Femur (tissue), 1 donor: ENCODE results near the gene PDGFB.

ENCODE experiments used
- DNase-seq: peaks from one replicate; pipeline ENCODE4 v3.0.0-alpha.2; 2017

PDGFB gene

DNA sequence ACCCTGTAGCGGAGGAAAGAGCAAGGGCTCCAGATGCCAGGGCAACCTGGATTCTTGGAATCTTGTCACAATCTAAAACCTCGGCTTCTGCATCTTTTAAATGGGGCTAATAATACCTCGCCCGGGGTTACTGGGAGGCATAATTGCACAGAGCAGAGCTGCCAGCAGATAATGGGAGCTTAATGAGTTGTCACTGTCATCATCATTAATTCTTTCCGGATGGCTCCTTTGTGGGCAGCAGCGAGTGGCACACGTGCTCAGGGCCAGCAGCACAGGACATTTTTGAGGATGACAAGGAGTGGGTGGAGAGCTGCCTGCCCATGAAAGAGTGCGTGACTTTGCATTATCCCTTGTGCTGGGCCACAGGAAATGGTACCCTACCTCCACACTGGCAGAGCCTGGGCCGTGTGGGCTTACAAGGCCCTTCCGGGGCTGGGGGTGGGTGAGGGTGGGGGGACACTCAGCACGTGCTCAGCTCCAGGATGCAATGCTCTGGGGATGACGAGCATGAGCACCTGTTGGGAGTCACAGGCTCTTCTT is 5.7 kb downstream of the PDGFB start:
- no peak for DNase-seq

DNA sequence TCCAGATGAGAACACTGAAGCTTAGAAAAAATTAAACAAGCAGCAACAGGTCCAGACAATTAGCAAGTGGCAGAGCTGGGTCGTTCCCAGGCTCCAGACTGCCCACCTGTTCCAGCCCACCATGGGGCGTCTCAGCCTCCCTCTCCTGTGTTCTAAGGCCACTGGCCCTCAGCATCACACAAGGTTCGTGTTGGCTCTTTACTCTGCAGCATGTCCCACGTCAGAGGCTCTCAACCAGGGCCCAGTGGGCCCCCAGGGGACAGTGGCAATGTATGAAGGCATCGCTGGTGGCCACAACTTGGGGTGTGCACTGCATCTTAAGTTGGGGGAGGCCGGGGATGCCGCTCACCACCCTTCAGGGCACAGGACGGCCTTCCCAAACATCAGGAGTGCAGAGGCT is 6.2 kb downstream of the PDGFB start:
- no peak for DNase-seq

DNA sequence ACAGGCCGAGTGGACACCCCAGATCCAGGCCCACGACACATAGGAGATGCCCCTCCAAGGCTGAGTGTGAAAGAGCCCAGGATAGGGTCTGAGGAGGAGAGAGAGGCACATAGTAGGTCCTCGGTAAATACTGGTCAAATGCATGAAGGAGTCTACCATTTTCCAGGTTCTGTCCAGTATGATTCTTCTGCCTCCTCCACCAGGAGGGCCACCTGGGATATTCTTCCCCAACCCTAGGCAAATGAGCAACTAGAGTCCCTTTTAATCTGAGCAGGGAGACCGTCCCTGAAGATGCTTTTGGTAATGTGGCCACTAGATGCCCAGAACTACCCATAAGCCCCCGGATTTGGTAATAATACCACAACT is 6.7 kb downstream of the PDGFB start:
- no peak for DNase-seq

DNA sequence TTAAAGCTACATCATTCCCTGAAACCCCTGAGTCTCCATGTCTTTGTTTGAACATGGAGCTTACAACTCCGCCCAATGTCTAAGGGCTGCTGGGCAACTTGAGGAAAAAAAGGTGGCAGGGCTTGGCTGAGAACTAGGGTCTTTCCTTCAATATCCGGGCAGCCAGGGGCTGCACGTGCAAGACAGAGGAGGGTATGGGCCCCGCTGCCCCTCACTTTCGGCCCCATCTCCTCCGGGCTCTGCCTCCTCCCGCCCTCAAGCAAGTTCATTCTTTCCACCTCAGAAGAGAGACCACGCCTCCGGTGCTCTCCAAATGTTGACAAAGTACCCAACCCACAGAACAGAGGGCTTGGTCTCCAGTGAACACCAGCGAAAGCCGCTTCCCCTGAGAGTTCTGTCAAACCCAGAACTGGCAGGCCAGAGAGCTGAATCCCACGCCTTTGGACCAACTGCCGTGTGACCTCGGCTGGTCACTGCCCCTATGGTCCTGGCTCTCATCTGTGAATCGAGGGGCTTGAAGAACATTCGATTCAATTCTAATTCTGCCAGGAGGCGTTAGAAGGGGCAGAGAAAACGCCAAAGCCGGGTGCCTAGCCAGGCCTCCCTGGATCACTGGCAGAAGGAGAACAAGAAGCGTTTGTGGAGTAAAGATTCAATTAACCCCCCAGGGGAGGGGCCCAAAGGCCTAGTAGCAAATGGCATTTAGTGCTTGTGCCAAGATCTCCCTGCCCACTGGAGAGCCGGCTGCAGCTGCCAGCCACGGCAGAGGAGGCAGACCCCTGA is 7.3 kb downstream of the PDGFB start:
- DNase-seq, result no peak

DNA sequence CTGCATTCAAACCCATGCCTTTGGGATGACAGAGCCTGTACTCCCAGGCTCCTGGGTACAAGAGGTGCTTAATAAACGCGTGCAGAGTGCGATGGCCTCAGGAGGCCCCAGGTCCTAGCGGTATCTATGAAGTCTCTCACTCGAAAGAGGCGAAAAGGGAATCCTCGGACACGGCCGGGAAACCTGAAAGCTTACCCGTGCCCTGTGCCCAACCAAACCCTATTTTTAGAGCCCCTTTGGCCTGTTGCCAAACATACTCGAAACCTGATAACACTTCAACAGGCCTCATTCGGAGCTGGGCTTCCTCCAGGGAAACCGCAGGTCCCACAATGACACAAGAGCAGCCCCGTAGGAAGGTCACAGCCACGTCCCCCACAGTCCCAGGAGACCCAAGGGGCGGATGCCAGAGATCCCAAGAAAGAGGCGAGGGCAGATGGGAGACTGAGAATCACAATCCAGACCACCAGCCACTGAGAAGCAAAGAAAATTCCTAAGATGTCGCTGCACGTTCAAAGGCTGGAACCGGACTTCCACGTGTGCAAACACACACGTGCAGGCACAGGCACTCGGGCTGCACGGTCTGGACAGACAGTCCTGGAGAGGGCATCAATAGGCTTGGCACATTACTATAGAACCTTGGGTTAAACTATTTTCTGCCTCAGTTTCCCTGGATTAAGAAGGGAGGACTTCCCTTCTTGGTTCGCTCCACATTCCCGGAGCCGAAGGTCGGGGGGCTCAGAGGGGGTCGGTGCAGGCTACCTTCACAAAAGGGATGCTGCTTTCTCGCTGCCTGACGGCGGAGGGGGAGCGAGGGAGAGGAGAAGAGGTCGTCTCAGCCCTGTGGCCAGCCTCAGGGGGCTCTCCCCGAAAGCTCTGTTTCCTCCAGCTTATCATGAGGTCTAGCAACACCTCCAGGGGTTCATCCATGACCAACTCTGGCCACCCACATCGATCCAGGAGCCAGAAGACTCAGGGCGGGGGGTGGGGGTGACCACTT is 8.2 kb downstream of the PDGFB start:
- peak; percentile 80 for DNase-seq

DNA sequence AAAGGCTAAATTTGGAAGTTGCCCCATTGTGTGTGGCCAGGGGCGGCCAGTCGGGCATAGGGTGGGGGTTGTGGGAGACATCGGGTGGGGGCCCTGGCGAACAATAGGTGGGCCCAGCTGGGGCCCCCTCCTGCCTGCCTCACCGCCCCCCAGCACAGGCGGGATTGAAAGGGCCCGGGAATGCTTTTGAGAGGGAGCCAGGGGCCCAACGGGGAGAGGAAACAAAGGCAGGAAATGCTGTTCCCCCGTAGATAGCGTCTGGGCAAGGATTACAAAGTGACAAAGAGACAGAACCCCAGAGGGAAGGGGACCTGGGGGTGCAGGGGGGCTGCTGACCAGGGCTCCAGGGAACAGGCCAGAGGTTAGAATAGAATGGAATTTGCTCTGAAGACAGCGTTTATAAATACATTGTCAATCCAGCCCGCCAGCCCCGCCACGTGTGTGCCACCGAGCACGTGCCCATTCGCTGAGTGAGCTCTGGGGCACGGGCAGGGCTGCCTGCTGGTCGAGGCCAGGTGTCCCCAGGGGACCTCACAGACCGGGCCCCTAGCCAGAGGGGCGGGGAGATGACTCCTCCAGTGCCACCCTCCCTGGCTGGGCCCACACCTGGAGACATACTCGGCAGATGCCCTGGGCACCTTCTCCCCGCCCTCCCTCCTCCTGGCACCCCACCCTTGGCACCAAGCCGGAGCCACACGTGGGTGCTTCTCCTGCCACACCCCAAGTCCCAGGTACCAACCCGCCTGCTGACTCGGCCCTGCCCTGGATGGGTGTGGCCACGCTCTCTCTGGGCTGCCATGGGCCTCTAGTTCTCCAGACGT is 9.7 kb downstream of the PDGFB start:
- DNase-seq, result peak; percentile 52

DNA sequence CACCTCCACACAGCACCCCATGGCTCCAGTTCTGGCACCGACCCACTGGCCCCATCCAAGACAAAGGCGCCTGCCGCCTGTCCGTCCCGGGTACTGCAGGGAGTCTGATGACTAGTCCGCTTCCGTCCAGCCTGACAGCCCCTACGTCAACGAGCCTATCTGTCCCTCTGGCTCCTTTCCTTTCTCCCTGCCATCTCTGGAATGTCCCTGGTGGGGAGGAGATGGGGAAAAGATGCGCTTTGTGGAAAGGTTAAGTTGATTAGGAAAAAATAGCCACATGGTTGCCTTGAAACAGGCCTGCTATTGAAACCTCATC is 10.4 kb downstream of the PDGFB start:
- DNase-seq, result peak; percentile 54

DNA sequence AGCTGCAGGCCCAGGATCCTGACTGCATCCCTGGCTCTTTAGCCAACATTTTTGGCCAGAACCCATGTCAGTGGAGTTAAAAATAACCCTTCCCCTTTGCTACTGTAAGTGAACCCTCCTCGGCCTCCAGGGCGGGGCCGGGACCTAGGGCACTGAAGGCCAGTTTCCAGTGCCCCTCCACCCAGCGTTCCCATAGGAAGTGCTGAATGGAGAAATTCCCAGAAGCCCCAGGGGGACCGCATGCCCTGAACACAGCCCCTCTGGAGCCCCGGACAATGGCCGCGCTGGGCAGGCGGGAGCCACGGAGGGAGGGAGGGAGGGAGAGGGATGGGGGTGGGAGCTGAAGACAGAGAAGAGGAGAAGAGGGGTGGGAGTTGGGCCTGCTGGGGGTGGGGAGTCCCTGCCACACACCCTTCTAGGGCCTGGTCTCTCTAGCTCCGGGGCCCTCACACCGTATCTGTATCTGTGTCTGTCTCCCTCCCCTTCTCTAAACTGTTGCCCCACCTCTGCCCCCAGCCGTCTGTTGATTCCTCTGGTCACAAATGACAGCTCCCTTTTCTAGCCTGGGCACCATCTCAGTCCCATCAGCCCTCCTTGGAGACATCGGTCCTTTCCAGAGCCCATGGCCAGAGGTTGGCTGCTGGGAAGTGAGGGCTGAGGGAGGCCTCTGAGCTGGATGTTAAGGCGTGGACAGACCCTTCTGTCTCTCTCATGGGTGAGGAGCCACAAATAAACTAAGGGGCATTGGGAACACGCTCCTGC is 10.9 kb downstream of the PDGFB start:
- peak; percentile 60 for DNase-seq

DNA sequence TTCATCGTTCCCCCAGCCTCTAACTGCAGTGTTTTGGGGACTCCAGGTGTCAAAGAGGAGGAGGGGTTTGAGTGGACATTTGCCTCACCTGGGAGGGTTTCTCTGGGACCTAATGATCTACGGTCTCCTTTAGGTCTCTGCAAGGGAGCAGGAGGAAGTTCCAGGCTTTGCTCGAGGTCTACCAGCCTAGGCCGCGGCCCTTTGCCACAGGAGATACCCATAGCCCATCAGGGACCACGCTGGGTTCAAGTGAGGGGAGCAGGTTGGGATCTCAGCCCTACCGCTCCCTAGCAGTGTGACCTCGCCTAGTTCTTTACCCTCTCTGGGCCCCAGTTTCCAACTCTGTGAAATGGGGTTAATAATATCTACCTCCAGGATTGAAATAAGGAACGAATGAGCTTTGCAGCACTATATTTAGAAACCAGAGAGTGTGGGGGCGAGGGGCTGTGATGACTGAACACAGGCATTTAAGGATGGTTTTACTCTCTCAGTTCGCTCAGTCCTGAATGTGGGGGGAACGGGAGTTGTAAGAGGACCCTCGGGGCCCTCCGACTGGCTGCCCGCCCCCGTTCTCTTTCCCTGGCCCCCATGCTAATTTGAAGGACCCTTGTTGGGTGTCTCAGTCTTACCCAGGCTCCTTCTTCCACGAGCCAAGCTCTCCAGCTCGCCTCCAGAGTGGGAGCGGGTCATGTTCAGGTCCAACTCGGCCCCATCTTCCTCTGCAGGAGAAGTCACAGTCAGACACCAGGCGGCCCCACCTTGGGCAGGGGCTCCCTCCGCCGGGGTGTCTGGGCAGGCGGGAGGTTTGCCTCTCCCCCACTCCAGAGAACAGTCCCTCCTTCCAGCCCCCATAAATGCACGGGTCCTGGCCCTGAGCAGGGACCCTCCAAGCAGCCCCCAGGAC is 11.7 kb downstream of the PDGFB start:
- DNase-seq, result no peak

DNA sequence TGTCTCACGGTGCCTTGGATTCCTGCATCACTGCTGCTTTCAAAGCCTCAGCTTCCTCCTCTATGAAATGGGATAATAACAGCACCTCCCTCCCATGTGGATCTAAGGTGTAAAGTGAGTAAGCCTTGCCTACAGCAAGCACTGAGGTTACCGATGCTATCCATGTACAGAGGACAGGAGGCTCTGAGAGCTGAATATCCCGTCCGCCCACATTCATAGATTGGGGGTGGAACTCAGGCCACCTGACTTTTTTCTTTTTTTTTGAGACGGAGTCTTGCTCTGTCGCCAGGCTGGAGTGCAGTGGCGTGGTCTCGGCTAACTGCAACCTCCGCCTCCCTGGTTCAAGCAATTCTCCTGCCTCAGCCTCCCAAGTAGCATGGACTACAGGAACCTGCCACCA is 12.5 kb downstream of the PDGFB start:
- DNase-seq, result no peak

DNA sequence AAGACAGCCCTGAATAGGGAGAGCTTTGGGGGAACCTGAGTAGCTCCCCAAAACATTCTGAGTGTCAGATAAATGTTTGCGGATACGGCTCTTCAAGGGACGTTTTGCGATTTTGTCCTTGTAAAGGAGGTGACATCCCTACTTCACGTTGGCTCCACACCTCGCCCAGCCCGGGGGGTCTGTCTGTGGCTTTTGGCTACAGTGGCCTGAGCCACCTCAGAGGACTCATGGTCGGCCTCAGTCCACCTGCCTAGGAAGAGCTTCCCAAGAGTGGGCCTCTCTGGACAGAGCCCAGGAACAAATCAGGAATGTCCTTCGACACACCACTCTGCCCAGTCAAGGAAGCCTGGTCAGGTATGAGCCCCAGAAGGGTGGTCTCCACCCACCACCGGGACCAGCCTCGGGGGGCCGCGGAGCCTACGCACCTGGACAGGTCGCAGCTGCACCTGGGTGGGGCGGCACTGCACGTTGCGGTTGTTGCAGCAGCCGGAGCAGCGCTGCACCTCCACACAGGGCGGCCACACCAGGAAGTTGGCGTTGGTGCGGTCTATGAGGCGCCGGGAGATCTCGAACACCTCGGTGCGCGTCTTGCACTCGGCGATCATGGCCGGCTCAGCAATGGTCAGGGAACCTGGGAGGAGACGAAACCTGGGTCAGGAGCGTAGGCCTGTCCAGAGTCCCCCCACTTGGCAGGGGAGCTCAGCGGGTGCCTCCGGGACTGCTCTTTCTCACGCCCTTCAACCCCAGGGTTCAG is 13.4 kb downstream of the PDGFB start:
- no peak for DNase-seq

DNA sequence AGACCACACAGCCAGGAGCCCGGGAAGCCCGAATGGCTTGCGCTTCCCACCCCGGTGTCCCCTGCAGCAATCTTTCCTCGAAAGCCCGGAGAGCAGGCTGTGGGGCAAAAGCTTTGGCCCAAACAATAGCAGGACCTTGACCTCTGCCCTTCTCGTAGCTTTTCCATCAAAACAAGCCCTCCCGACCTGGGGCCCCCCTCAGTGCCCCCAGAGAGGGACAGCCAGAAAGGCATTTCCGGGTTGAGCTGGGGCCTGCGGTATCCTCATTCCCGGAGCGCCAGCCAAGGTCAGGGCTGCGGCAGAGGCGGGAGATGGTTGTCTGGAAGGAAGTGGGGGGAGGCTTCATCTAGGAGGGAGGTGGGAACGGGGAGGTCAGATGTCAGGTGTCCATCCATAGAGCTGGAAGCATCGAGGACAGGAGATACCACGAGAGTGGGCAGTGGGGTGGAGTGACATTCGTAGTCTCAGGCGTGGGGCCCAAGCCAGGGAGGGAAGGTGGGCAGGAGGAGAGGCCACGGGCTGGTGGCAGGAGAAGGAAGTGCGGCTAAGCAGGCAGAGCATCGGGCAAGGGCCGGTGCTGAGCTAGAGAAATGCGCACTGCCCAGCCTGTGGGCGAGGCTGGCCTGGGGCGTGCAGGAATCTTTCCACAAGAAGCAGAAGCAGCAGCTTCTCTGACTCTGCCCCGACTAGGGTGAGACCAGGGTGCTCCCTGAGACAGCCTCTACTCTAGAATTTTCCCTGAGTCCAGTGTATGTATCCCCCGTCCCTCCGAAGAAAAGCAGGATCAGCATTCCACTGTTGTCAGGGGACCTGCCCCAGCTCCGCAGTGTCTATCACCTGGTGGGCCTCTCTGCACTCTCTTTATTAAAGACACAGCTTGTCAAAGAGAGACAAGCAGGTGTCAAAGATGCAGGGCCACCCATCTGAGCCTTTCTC is 14.3 kb downstream of the PDGFB start:
- DNase-seq, result no peak

DNA sequence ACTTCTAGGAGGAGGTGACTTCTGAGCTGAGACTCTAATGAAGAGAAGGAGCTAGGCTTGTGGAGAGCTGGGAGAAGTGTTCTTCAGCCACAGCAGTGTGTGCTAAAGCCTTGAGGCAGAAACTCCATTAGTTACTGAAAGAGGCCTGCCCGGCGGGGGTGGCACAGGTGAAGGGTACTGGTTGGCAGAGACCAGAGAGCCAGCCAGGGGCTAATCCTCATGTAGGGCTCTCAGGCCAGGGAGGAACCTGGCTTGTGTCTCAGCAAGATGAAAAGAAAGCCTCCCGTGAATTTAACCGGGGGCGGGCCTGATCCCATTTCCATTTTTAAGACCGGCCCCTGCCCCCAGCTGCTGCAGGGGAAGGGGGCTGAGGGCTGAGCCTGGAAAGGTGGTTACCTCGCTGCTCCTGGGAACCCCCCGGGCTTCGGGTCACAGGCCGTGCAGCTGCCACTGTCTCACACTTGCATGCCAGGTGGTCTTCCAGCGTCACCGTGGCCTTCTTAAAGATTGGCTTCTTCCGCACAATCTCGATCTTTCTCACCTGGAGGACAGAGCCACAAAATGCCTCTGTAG is 15.0 kb downstream of the PDGFB start:
- DNase-seq, result no peak

DNA sequence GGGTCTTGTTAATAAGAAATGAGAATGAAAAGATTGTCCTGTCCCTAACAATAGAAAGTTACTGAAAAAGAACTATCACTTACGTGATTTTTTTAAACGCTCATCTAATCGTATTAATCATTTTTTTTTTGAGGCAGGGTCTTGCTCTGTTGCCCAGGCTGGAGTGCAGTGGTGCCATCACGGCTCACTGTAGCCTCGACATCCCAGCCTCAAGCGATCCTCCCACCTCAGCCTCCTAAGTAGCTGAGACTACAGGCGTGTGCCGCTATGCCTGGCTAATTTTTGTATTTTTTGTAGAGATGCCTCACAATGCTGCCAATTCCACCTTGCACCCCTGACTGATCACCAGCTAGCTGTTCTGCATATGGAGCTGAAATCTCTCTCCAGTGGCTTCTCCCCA is 15.7 kb downstream of the PDGFB start:
- DNase-seq, result no peak

DNA sequence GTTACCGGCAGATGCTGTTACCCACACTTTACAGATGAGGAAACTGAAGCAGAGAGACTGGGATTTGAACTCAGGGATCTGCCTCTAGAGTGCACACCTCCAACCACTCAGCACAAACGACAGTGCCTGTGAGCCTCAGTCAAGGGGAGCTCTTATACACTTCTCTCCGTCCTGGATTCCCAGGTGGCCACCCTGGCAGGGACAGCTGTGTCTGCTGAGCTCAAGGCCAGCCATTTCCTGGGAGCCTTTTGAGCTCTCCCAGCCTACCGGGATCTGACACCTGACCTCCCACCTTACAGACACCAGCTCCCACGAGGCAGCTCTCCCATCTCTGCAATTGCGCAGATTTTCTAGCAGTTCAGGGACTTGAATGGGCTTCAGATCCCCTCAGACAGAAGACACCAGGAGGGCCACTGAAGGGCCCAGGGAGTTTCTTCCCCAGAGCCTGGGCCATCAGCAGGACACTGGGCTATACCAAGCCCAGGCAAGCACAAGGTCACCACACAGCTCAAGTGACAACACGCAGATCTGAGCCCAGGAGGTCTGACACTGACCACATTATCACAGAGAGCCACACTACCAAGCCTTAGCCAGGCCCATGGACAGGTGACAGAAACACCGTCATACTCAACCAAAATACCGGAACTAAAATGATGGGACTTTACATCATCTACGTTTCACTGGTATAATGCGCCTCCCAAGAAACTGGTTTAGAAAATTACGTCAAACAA is 17.1 kb downstream of the PDGFB start:
- DNase-seq, result no peak

DNA sequence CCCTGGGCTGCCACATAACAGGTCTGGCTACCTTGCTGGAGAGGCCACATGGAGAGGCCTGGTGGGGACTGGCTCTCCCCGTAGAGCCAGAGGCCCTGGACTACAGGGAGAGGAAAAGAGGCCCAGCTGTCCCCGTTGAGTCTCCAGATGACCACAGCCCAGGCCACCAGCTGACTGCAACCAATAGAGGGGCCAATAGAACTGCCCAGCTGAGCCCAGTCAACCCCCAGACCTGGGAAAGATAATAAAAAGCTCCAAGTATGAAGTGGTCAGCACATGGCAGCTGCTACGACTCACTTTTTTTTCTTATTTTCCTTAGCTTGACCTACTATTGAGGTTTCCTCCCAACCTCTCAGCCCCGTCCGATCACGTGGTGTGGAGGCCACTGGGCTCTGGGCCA is 18.4 kb downstream of the PDGFB start:
- no peak for DNase-seq

DNA sequence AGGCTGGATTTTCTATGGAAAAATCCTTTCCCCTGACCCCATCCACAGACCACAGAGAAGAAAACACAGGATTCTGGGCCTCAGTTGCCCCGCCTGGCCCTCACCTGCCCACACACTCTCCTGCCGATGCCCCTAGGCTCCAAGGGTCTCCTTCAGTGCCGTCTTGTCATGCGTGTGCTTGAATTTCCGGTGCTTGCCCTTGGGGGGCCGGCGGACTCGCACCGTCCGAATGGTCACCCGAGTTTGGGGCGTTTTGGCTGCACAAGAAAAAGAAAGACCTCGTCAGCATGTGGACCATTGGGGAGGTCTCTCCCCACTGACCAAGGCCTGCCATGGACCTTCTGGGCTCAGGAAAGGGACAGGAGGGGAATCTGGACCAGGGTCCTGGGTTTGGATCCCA is 19.2 kb downstream of the PDGFB start:
- no peak for DNase-seq

DNA sequence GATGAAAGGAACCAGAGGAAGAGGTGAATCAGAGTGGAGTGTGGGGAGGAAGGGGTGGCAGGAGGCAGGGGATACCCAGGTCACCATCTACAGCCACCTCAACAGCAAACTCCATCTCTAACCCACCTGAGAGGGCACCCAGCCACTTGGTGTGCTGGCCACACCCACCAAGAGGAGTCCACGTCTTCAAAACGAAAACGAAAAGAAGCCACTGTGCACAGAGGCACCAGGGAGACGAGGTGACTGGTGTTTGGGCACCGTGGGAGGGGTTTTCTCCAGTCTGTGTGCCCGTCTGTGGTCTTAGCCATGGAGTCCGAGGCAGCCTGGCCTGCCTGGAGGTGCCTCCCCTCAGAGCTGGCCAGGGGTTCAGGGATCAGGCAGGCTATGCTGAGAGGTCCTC is 20.2 kb downstream of the PDGFB start:
- DNase-seq, result no peak
